Heart left ventricle (tissue), 16 donors: ENCODE data around the gene PPP1R14C. TPM values are rescaled to one million over a fixed set of nuclear protein-coding genes. Genes with fewer than 3 reads are reported as not detected.

Experiments used
- ATAC-seq, 4 donors: fragments of 200-7000 bp; cut with Tn5 transposase; one replicate each; pipeline ENCODE4 v1.9.1; 2020 to 2022; ENCODE audit warnings: moderate library complexity in 4 of 4, mild to moderate bottlenecking in 3 of 4, moderate number of reproducible peaks in 1 of 4
- DNase-seq, 5 donors: peaks; one replicate each; pipeline ENCODE4 v3.0.0-alpha.2; 2020
- H3K27ac ChIP-seq, 12 donors: fragments of 200-600 bp; sonication (generic) in 4 of 12; one replicate each; pipeline versions ENCODE4 v1.5.0 to v1.8.0; 2016 to 2022; ENCODE audit warnings: mild to moderate bottlenecking in 2 of 12
- H3K27me3 ChIP-seq, 9 donors: fragments of 200-600 bp; sonication (generic) in 2 of 9; one replicate each; pipeline versions ENCODE4 v1.5.1 to v1.8.0; 2016 to 2022; ENCODE audit warnings: mild to moderate bottlenecking in 3 of 9
- H3K36me3 ChIP-seq, 9 donors: fragments of 200-600 bp; sonication (generic) in 2 of 9; one replicate each; pipeline versions ENCODE4 v1.5.0 to v1.8.0; 2018 to 2022; ENCODE audit warnings: mild to moderate bottlenecking in 2 of 9
- H3K4me1 ChIP-seq, 12 donors: fragments of 200-600 bp; sonication (generic) in 4 of 12; one replicate each; pipeline versions ENCODE4 v1.5.0 to v1.8.0; 2016 to 2022; ENCODE audit warnings: mild to moderate bottlenecking in 3 of 12
- H3K4me3 ChIP-seq, 12 donors: fragments of 200-600 bp; sonication (generic) in 4 of 12; one replicate each; pipeline versions ENCODE4 v1.5.0 to v1.8.0; 2017 to 2022; ENCODE audit warnings: mild to moderate bottlenecking in 9 of 12, moderate library complexity in 4 of 12
- H3K9me3 ChIP-seq, 12 donors: fragments of 200-600 bp; sonication (generic) in 4 of 12; one replicate each; pipeline versions ENCODE4 v1.5.0 to v1.8.0; 2016 to 2022; ENCODE audit warnings: mild to moderate bottlenecking in 1 of 12
- CTCF ChIP-seq, 12 donors: fragments of 200-600 bp; sonication (generic) in 4 of 12; IDR thresholded peaks; one replicate each; pipeline versions ENCODE4 v1.5.0 to v1.8.0; 2018 to 2022; ENCODE audit warnings: antibody characterized with exemption in 12 of 12, mild to moderate bottlenecking in 5 of 12
- POLR2A ChIP-seq, 2 donors: fragments of 450-650 bp; IDR thresholded peaks; one replicate each; pipeline ENCODE4 v1.6.1; 2017; ENCODE audit warnings: antibody characterized with exemption in 2 of 2, mild to moderate bottlenecking in 2 of 2, moderate library complexity in 2 of 2
- WGBS, 4 donors: extraction: QIAGEN DNeasy Blood & Tissue Kit in 2 of 4; methylation state at CpG; one replicate each; pipeline versions ENCODE4 v1.1.5 to v1.1.7; 2013 to 2018; 5-methylcytosine and 5-hydroxymethylcytosine counted together
- intact Hi-C, 10 donors: fragments of 100-400 bp; cut with DNase I; formaldehyde crosslinking; loops; one replicate each; pipeline versions ENCODE4 v1.11.1 to v1.14.2; 2022
- polyA plus RNA-seq, 2 donors: library from polyadenylated mRNA; stranded (reverse); fragments of 200-250 nt; gene quantifications; one replicate each; pipeline ENCODE4 v1.2.3, GENCODE V29; 2013
- total RNA-seq, 9 donors: library from RNA; depleted of rRNA in 2 of 9; stranded (reverse); fragments of >200 nt in 2 of 9; fragmentation: NEBNext Ultra II Directional in 3 of 9; extraction: Animal tissue kit (Norgen Biotek cat#: 25700) in 3 of 9; gene quantifications; one replicate each; pipeline versions ENCODE4 v1.1.0 to v1.2.4, GENCODE V29; 2016 to 2023
- donor health status: ischemic (EF 13 %, LVEDD 7.1; RV severe dilation, severe dysfunction).
- donor health status: healthy with polysubstance abuse.
- donor health status: DM: no; HTN: yes; CAD: no.
- donor health status: DM: no; HTN: no; CAD: no.
- donor health status: ischemic (EF 25% LVEDD 6.9; RV normal size, moderate dysfunction).
- donor health status: ischemic (EF 25% LVEDD 5.7; RV mildly dilated, moderate dysfunction).
- donor health status: healthy.
- donor health status: DM: yes; HTN: yes; CAD: no.
- donor health status: ischemic (EF 35%, LVEDD 5.7; RV mildly dilated, moderate dysfunction).
- donor health status: nonischemic (EF 11% LVEDD 7.7; RV severe dilation, severe dysfunction).
- donor health status: DM: yes; HTN: yes; CAD: no.
- donor health status: PGD.
- donor health status: ischemic (EF 29% LVEDD 5.4; RV normal size, mild dysfunction).
- donor health status: nonischemic (EF 23%, LVEDD 6.1; RV moderate dilation, normal function).

Gene PPP1R14C
- total and polyA plus RNA-seq, 11 donors, result 41.1 to 143 (median 75.7) TPM

- peaks cover 0 to 9% (median 4%) of the 10 kb centered on the region in 12 donors for H3K9me3 ChIP-seq
- no peak for TF ChIP-seq CTCF (IDR thresholded peaks at IDR 0.05)
- TF ChIP-seq POLR2A (IDR thresholded peaks at IDR 0.05), result no peak
- ATAC-seq (no peak), DNase-seq (no peak)
- no peak overlapping the region for H3K27ac ChIP-seq
- peaks cover 0 to 6% (median 0%) of the 10 kb centered on the region in 12 donors for H3K4me1 ChIP-seq
- H3K27me3 ChIP-seq, result peaks cover 0 to 4% (median 0%) of the 10 kb centered on the region in 9 donors
- intact Hi-C loops, result no loop called here
- no peak overlapping the region for H3K4me3 ChIP-seq
- WGBS, 4 donors, result 87 to 94% (median 93%) methylated on average over 10 of the region's 10 CpGs
- no peaks in the 10 kb centered on the region for H3K36me3 ChIP-seq
These were observed 149.3 kb downstream of the PPP1R14C start for GRCh38 chr6:150291968-150292710.

GRCh38 chr6:150293019-150293418 is 150.2 kb downstream of the PPP1R14C start:
- Histone ChIP-seq H3K27me3 (peaks cover 0 to 4% (median 0%) of the 10 kb centered on the region in 9 donors), H3K9me3 (peaks cover 0 to 18% (median 11%) of the 10 kb centered on the region in 12 donors), H3K4me1 (peaks cover 0 to 6% (median 0%) of the 10 kb centered on the region in 12 donors), H3K4me3 (no peak overlapping the region), H3K36me3 (no peaks in the 10 kb centered on the region), H3K27ac (no peak overlapping the region)
- 99 to 100% (median 100%) methylated on average over 1 of the region's 1 CpG for WGBS, 4 donors
- TF ChIP-seq POLR2A (IDR thresholded peaks at IDR 0.05) (no peak), CTCF (IDR thresholded peaks at IDR 0.05) (no peak)
- intact Hi-C loops, result no loop called here
- DNase-seq (no peak), ATAC-seq (no peak)

- H3K27ac ChIP-seq, result no peak overlapping the region
- ATAC-seq, result peak in 2 of 4 donors; percentile 34 to 46
- TF ChIP-seq CTCF (IDR thresholded peaks at IDR 0.05) (no peak), POLR2A (IDR thresholded peaks at IDR 0.05) (no peak)
- DNase-seq, result no peak
- H3K36me3 ChIP-seq, result no peaks in the 10 kb centered on the region
- peaks cover 0 to 4% (median 0%) of the 10 kb centered on the region in 9 donors for H3K27me3 ChIP-seq
- H3K4me1 ChIP-seq, result peaks cover 0 to 6% (median 0%) of the 10 kb centered on the region in 12 donors
- H3K9me3 ChIP-seq, result peaks cover 0 to 20% (median 12%) of the 10 kb centered on the region in 12 donors
- intact Hi-C loops, result no loop called here
- H3K4me3 ChIP-seq, result no peak overlapping the region
- WGBS, 4 donors, result 39 to 65% (median 49%) methylated on average over 2 of the region's 2 CpGs
These were observed 150.8 kb downstream of the PPP1R14C start for GRCh38 chr6:150293423-150294173.

- Histone ChIP-seq H3K27ac (peak overlapping the region in 1 of 12 donors; percentile 17), H3K4me1 (peaks cover 0 to 6% (median 0%) of the 10 kb centered on the region in 12 donors), H3K36me3 (no peaks in the 10 kb centered on the region), H3K9me3 (peaks cover 0 to 20% (median 12%) of the 10 kb centered on the region in 12 donors), H3K27me3 (peaks cover 0 to 3% (median 0%) of the 10 kb centered on the region in 9 donors), H3K4me3 (no peak overlapping the region)
- 92 to 99% (median 96%) methylated on average over 2 of the region's 2 CpGs for WGBS, 4 donors
- TF ChIP-seq CTCF (IDR thresholded peaks at IDR 0.05) (no peak), POLR2A (IDR thresholded peaks at IDR 0.05) (no peak)
- ATAC-seq, result no peak
- intact Hi-C loops, result no loop called here
- no peak for DNase-seq
These were observed 154.0 kb downstream of the PPP1R14C start for GRCh38 chr6:150296890-150297289.
